Measurements from ENCODE around the gene GPR84. TPM values are rescaled to one million over a fixed set of nuclear protein-coding genes. Genes with fewer than 3 reads are reported as not detected.

GPR84 gene
- total RNA-seq, 1 donor from 2014 or later: not detected

GRCh38 chr12:54338698-54339296 lies 25.5 kb downstream of the GPR84 start:
- DNase-seq (ENCODE audit: low read depth, low spot score): no peak
- Mint-ChIP-seq H3K9me3 (no peaks in the 10 kb centered on the region), H3K4me1 (peaks cover 61% of the 10 kb centered on the region), H3K4me3 (no peak overlapping the region), H3K36me3 (ENCODE audit: low read depth) (peaks cover 17% of the 10 kb centered on the region), H3K27ac (ENCODE audit: unreplicated experiment) (no peak overlapping the region), H3K27me3 (ENCODE audit: low read depth) (no peaks in the 10 kb centered on the region)
- no peak for TF ChIP-seq CTCF (conservative IDR thresholded peaks at IDR 0.05)

- Mint-ChIP-seq H3K27ac (ENCODE audit: unreplicated experiment) (peak overlapping the region; percentile 21), H3K9me3 (no peaks in the 10 kb centered on the region), H3K36me3 (ENCODE audit: low read depth) (peaks cover 12% of the 10 kb centered on the region), H3K27me3 (ENCODE audit: low read depth) (no peaks in the 10 kb centered on the region), H3K4me3 (peak overlapping the region; percentile 13), H3K4me1 (peaks cover 62% of the 10 kb centered on the region)
- no peak for DNase-seq (ENCODE audit: low read depth, low spot score)
- no peak for TF ChIP-seq CTCF (conservative IDR thresholded peaks at IDR 0.05)
Measured at GRCh38 chr12:54337854-54338650, 26.2 kb downstream of the GPR84 start.

GRCh38 chr12:54337280-54337842 lies 26.9 kb downstream of the GPR84 start:
- H3K27me3 Mint-ChIP-seq (ENCODE audit: low read depth): no peaks in the 10 kb centered on the region
- DNase-seq (ENCODE audit: low read depth, low spot score): no peak
- peaks cover 10% of the 10 kb centered on the region for H3K36me3 Mint-ChIP-seq (ENCODE audit: low read depth)
- H3K4me1 Mint-ChIP-seq: peaks cover 62% of the 10 kb centered on the region
- no peaks in the 10 kb centered on the region for H3K9me3 Mint-ChIP-seq
- peak overlapping the region; percentile 21 for H3K27ac Mint-ChIP-seq (ENCODE audit: unreplicated experiment)
- TF ChIP-seq CTCF (conservative IDR thresholded peaks at IDR 0.05): no peak
- no peak overlapping the region for H3K4me3 Mint-ChIP-seq

DNA sequence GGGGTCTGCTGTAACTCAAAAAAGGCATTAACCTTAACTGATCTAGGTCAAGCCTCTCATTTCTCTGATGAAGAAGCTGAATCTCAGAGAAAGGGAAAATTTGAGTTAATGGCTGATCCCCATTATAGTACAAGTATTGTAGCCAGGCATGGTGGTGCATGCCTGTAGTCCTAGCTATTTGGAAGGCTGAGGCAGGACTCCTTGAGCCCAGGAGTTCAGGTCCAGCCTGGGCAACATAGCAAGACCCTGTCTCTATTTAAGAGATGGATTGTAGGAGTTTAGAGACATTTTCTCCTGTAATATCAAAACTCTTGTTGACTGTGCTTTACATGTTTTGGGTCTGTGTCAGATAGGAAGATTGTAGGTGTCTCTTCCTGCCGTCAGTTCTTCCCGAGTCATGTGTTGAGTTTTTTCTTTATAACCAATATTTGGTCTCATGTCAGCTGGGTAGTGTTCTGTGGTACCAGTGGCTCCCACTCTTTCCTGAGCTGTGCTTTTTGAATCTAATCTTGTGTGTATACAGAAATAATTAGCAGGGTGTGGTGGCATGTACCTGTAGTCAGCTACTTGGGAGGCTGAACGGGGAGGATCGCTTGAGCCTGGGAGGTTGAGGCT lies 30.8 kb downstream of the GPR84 start:
- peaks cover 66% of the 10 kb centered on the region for H3K4me1 Mint-ChIP-seq
- H3K27me3 Mint-ChIP-seq (ENCODE audit: low read depth): no peaks in the 10 kb centered on the region
- TF ChIP-seq CTCF (conservative IDR thresholded peaks at IDR 0.05): no peak
- H3K9me3 Mint-ChIP-seq: no peaks in the 10 kb centered on the region
- peak overlapping the region; percentile 50 for H3K27ac Mint-ChIP-seq (ENCODE audit: unreplicated experiment)
- H3K4me3 Mint-ChIP-seq: no peak overlapping the region
- H3K36me3 Mint-ChIP-seq (ENCODE audit: low read depth): no peaks in the 10 kb centered on the region
- no peak for DNase-seq (ENCODE audit: low read depth, low spot score)

DNA sequence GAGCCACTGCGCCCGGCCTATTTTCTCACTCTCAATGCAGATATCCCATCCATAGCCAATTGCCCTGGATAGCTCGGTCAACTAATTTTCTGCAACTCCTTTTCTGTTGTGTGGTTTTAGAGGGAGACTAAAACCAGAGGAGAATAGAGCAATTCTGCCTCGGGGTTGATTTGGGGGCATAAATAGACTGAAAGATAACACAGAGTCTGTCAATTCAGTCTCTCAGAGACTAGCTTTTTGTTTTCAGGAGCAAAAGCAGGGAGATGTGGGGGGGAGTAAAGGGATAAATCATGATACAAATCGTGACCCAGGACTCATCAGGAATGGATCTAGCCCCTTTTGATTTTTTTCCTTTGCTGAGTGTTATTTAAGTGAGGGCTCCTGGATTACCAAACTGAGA lies 32.8 kb downstream of the GPR84 start:
- no peak for TF ChIP-seq CTCF (conservative IDR thresholded peaks at IDR 0.05)
- Mint-ChIP-seq H3K9me3 (no peaks in the 10 kb centered on the region), H3K36me3 (ENCODE audit: low read depth) (no peaks in the 10 kb centered on the region), H3K27me3 (ENCODE audit: low read depth) (no peaks in the 10 kb centered on the region), H3K27ac (ENCODE audit: unreplicated experiment) (no peak overlapping the region), H3K4me3 (peak overlapping the region; percentile 22), H3K4me1 (peaks cover 55% of the 10 kb centered on the region)
- no peak for DNase-seq (ENCODE audit: low read depth, low spot score)
